Keratinocyte (primary cell): ENCODE data around the gene CDH13. TPM values are rescaled to one million over a fixed set of nuclear protein-coding genes. Genes with fewer than 3 reads are reported as not detected.

Source experiments
- DNase-seq: peaks from one replicate; pipeline ENCODE4 v3.0.0-alpha.2; 2011; ENCODE audit warnings: low read depth, missing footprints, low spot score
- FAIRE-seq: peaks from 2 replicates; lab custom pipeline; 2011; peaks lifted over from hg19 to GRCh38; lab: Jason Lieb, UNC
- H2AFZ ChIP-seq: 2 replicates; pipeline ENCODE4 v1.6.0; 2012; ENCODE audit warnings: low read length, control low read depth, inconsistent platforms; ENCODE audit not compliant: control insufficient read depth
- H3K27ac ChIP-seq: 2 replicates; pipeline ENCODE4 v1.5.1; 2011; ENCODE audit warnings: low read length; ENCODE audit not compliant: control insufficient read depth, insufficient read depth
- H3K27me3 ChIP-seq: 3 replicates; pipeline ENCODE4 v1.6.0; 2011; ENCODE audit warnings: low read length; ENCODE audit not compliant: control insufficient read depth, insufficient read depth; ENCODE audit errors: extremely low read depth
- H3K36me3 ChIP-seq, 2 experiments: 2 replicates in 1 of 2; 3 replicates in 1 of 2; pipeline ENCODE4 v1.5.1; 2011; ENCODE audit warnings: low read length in 2 of 2, mild to moderate bottlenecking in 1 of 2; ENCODE audit not compliant: control insufficient read depth in 2 of 2, insufficient read depth in 2 of 2; ENCODE audit errors: extremely low read depth in 1 of 2
- H3K4me1 ChIP-seq: 3 replicates; pipeline ENCODE4 v1.5.1; 2011; ENCODE audit warnings: low read length; ENCODE audit not compliant: control insufficient read depth, insufficient read depth; ENCODE audit errors: extremely low read depth
- H3K4me2 ChIP-seq: 3 replicates; pipeline ENCODE4 v1.6.0; 2011; ENCODE audit warnings: low read depth, low read length; ENCODE audit not compliant: control insufficient read depth, insufficient read depth; ENCODE audit errors: extremely low read depth
- H3K4me3 ChIP-seq, 3 experiments: fragments of 200-600 bp in 1 of 3; sonication (generic) in 1 of 3; 2 replicates in 2 of 3; 3 replicates in 1 of 3; pipeline ENCODE4 v1.5.1; 2011 to 2016; ENCODE audit warnings: low read length in 3 of 3, mild to moderate bottlenecking in 3 of 3, control low read depth in 2 of 3, inconsistent platforms in 1 of 3, low read depth in 1 of 3, mixed read lengths in 1 of 3, mixed run types in 1 of 3, moderate library complexity in 1 of 3; ENCODE audit not compliant: control insufficient read depth in 2 of 3, insufficient read depth in 2 of 3; ENCODE audit errors: extremely low read depth in 1 of 3
- H3K79me2 ChIP-seq: 2 replicates; pipeline ENCODE4 v1.6.0; 2012; ENCODE audit warnings: low read length; ENCODE audit not compliant: control insufficient read depth, insufficient read depth
- H3K9ac ChIP-seq: 3 replicates; pipeline ENCODE4 v1.6.0; 2011; ENCODE audit warnings: low read length; ENCODE audit not compliant: control insufficient read depth, insufficient read depth; ENCODE audit errors: extremely low read depth
- H3K9me1 ChIP-seq: 3 replicates; pipeline ENCODE4 v1.6.0; 2011; ENCODE audit warnings: low read length; ENCODE audit not compliant: control insufficient read depth, insufficient read depth; ENCODE audit errors: extremely low read depth
- H3K9me3 ChIP-seq: 2 replicates; pipeline ENCODE4 v1.5.1; 2012; ENCODE audit warnings: low read depth, low read length; ENCODE audit not compliant: control insufficient read depth
- H4K20me1 ChIP-seq: 3 replicates; pipeline ENCODE4 v1.6.0; 2011; ENCODE audit warnings: low read length; ENCODE audit not compliant: control insufficient read depth, insufficient read depth; ENCODE audit errors: extremely low read depth
- EZH2 ChIP-seq: IDR thresholded peaks from one replicate; pipeline ENCODE4 v1.6.1; 2012; ENCODE audit warnings: inconsistent platforms, mild to moderate bottlenecking, low read length, moderate library complexity
- dilution Hi-C: fragments of 300-500 bp; cut with MboI; formaldehyde crosslinking; loops from one replicate; pipeline ENCODE4 v1.7.0; 2020; ENCODE audit warnings: low sequenced_read_pairs; ENCODE audit not compliant: extremely low pct_ligation_motif_present
- polyA plus RNA-seq, 5 experiments: library from polyadenylated mRNA; depleted of rRNA in 3 of 5; stranded (reverse) in 3 of 5; stranded (forward) in 1 of 5; unstranded in 1 of 5; fragments of >200 nt; gene quantifications; 1 replicate in 1 of 5; 2 replicates in 3 of 5; 3 replicates in 1 of 5; pipeline versions ENCODE4 v1.2.1 to v1.2.3, GENCODE V29; 2011 to 2012; ENCODE audit warnings: missing spikeins in 2 of 5, low read depth in 1 of 5, low replicate concordance in 1 of 5
- TF ChIP-seq, protein P1 (sequence below), 3 experiments: IDR thresholded peaks in 1 of 3; conservative IDR thresholded peaks in 1 of 3; optimal IDR thresholded peaks in 1 of 3; 2 replicates in 2 of 3; 3 replicates in 1 of 3; pipeline versions ENCODE3 to v1.5.1; 2011; ENCODE audit warnings: low read length in 3 of 3, mild to moderate bottlenecking in 3 of 3, moderate library complexity in 2 of 3, control low read depth in 1 of 3, inconsistent platforms in 1 of 3; ENCODE audit not compliant: insufficient read depth in 2 of 3; ENCODE audit errors: extremely low read depth in 1 of 3

The CDH13 gene
- polyA plus RNA-seq, 1 donor (not counting 4 experiments of a cell fraction or from before 2014, with no cell fraction given): 111 TPM

DNA sequence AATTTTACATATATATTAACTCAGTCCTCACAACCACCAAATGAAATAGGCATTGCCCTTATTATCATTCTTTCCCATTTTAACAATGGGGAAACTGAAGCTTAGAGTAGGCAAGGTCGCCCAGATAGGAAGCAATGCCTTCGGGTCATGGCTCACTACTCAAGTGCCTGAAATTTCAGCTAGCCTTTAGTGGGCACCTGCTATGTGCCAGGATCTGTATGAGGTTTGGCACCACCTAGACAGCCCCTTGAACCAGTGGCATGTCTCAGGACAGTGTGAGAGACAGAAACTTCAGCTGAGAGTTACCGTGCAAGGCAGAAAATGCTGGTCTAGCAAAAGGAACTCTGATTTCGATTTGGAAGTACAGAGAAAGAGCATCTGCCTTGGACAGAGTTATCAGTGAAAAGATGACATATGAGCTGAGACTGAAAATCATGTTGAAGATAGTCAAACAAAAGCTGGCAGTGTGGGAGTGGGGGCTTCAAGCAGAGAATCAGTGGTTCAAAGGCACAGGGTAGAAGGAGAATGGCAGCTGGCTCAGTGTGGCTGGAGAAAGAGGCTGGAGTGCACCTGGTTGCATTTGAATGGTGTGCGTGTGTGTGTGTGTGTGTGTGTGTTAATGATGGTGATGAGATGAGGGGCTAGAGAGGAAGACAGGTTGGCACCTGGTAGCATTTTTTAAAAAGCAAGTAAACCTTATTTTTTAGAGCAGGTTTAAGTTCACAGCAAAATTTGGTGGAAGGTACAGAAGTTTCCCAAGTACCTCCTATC lies 29.1 kb downstream of the CDH13 start:
- dilution Hi-C loops: no loop called here
- Histone ChIP-seq H3K27me3 (no peaks in the 10 kb centered on the region), H3K9ac (no peak overlapping the region), H3K4me3 (no peak overlapping the region), H2AFZ (no peak overlapping the region), H4K20me1 (no peaks in the 10 kb centered on the region), H3K79me2 (peaks cover 84% of the 10 kb centered on the region), H3K27ac (peak overlapping the region; percentile 90), H3K36me3 (no peaks in the 10 kb centered on the region), H3K9me1 (no peaks in the 10 kb centered on the region), H3K9me3 (no peaks in the 10 kb centered on the region), H3K4me2 (no peak overlapping the region), H3K4me1 (peaks cover 74% of the 10 kb centered on the region)
- TF ChIP-seq, protein P1, sequence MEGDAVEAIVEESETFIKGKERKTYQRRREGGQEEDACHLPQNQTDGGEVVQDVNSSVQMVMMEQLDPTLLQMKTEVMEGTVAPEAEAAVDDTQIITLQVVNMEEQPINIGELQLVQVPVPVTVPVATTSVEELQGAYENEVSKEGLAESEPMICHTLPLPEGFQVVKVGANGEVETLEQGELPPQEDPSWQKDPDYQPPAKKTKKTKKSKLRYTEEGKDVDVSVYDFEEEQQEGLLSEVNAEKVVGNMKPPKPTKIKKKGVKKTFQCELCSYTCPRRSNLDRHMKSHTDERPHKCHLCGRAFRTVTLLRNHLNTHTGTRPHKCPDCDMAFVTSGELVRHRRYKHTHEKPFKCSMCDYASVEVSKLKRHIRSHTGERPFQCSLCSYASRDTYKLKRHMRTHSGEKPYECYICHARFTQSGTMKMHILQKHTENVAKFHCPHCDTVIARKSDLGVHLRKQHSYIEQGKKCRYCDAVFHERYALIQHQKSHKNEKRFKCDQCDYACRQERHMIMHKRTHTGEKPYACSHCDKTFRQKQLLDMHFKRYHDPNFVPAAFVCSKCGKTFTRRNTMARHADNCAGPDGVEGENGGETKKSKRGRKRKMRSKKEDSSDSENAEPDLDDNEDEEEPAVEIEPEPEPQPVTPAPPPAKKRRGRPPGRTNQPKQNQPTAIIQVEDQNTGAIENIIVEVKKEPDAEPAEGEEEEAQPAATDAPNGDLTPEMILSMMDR (optimal IDR thresholded peaks at IDR 0.05 in 1 of 3, IDR thresholded peaks at IDR 0.05 in 1 of 3, conservative IDR thresholded peaks at IDR 0.05 in 1 of 3; ENCODE audit: extremely low read depth in 1 of 3, insufficient read depth in 2 of 3, low read length in 3 of 3): no peak
- TF ChIP-seq EZH2: no peak
- no peak for FAIRE-seq
- DNase-seq: no peak

DNA sequence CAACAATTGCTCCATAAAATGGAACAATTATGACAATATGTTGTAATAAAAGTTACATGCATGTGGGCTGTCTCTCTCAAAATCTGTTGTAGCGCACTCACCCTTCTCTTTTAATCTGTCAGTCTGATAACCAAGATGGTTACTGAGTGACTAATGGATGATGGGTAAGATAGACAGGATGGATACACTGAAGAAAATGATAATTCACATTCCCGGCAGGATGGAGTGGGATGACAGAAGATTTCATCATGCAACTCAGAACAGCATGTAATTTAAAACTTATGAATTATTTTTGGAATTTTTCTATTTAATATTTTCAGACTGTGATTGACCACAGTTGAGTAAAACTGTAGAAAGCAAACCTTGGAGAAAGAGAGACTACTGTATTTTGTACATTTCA lies 30.5 kb downstream of the CDH13 start:
- TF ChIP-seq, protein P1 (optimal IDR thresholded peaks at IDR 0.05 in 1 of 3, IDR thresholded peaks at IDR 0.05 in 1 of 3, conservative IDR thresholded peaks at IDR 0.05 in 1 of 3; ENCODE audit: extremely low read depth in 1 of 3, insufficient read depth in 2 of 3, low read length in 3 of 3): no peak
- no peak for TF ChIP-seq EZH2
- H3K4me1 ChIP-seq: peaks cover 65% of the 10 kb centered on the region
- H3K9me3 ChIP-seq: no peaks in the 10 kb centered on the region
- H4K20me1 ChIP-seq: no peaks in the 10 kb centered on the region
- DNase-seq: no peak
- peak; percentile 46 for FAIRE-seq
- H3K9me1 ChIP-seq: no peaks in the 10 kb centered on the region
- no peak overlapping the region for H2AFZ ChIP-seq
- H3K4me2 ChIP-seq: no peak overlapping the region
- H3K27me3 ChIP-seq: no peaks in the 10 kb centered on the region
- H3K36me3 ChIP-seq: no peaks in the 10 kb centered on the region
- dilution Hi-C loops: no loop called here
- peaks cover 84% of the 10 kb centered on the region for H3K79me2 ChIP-seq
- H3K9ac ChIP-seq: no peak overlapping the region
- peak overlapping the region; percentile 59 for H3K27ac ChIP-seq
- no peak overlapping the region for H3K4me3 ChIP-seq
